ENCODE measurements around the gene NAV2. TPM values are rescaled to one million over a fixed set of nuclear protein-coding genes. Genes with fewer than 3 reads are reported as not detected.
"Not testable (repeated sequence)": the region's sequence is repeated elsewhere in the genome, so short reads cannot be mapped to it uniquely, and the experiment has no call there.

Gene NAV2
- total RNA-seq, 1 donor from 2014 or later = 44.8 TPM

DNA sequence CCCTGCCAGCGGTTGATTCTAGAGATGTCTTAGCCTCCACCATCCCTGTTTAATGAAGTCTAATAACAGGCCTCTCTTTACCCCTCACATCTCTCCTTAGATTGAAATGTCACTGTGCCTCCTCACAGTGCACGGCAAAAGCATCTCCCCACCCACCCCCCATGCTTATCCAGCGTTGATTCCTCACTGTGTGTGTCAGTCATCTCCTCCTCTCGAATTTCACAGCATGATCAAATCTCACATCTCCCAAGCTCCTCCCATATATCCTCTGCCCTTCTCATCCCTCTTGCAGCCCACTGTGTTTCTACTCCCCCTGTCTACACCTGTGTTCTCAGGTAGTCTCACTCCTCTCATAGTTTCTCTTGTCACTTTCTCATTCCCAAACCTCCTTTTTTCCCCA lies 363.0 kb downstream of the NAV2 start:
- intact Hi-C loops (cut with DNase I) = no loop called here
- peaks cover 28% of the 10 kb centered on the region for H3K36me3 ChIP-seq
- no peak overlapping the region for H3K4me3 ChIP-seq
- no peak overlapping the region for H3K27ac ChIP-seq
- H3K27me3 ChIP-seq = no peaks in the 10 kb centered on the region
- H3K9me3 ChIP-seq = no peaks in the 10 kb centered on the region
- ATAC-seq (no peak), DNase-seq (no peak)
- TF ChIP-seq, protein P1, sequence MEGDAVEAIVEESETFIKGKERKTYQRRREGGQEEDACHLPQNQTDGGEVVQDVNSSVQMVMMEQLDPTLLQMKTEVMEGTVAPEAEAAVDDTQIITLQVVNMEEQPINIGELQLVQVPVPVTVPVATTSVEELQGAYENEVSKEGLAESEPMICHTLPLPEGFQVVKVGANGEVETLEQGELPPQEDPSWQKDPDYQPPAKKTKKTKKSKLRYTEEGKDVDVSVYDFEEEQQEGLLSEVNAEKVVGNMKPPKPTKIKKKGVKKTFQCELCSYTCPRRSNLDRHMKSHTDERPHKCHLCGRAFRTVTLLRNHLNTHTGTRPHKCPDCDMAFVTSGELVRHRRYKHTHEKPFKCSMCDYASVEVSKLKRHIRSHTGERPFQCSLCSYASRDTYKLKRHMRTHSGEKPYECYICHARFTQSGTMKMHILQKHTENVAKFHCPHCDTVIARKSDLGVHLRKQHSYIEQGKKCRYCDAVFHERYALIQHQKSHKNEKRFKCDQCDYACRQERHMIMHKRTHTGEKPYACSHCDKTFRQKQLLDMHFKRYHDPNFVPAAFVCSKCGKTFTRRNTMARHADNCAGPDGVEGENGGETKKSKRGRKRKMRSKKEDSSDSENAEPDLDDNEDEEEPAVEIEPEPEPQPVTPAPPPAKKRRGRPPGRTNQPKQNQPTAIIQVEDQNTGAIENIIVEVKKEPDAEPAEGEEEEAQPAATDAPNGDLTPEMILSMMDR (IDR thresholded peaks at IDR 0.05) = no peak
- H3K4me1 ChIP-seq = no peaks in the 10 kb centered on the region

- Histone ChIP-seq H3K4me3 (no peak overlapping the region), H3K27ac (no peak overlapping the region), H3K4me1 (no peaks in the 10 kb centered on the region), H3K36me3 (peaks cover 54% of the 10 kb centered on the region), H3K27me3 (no peaks in the 10 kb centered on the region), H3K9me3 (no peaks in the 10 kb centered on the region)
- intact Hi-C loops (cut with DNase I) = no loop called here
- TF ChIP-seq, protein P1 (IDR thresholded peaks at IDR 0.05) = no peak
- DNase-seq (no peak), ATAC-seq (no peak)
Observed at GRCh38 chr11:20078846-20079245, 366.2 kb downstream of the NAV2 start.

- H3K36me3 ChIP-seq = peaks cover 54% of the 10 kb centered on the region
Observed at GRCh38 chr11:20080032-20080685, 367.5 kb downstream of the NAV2 start.

DNA sequence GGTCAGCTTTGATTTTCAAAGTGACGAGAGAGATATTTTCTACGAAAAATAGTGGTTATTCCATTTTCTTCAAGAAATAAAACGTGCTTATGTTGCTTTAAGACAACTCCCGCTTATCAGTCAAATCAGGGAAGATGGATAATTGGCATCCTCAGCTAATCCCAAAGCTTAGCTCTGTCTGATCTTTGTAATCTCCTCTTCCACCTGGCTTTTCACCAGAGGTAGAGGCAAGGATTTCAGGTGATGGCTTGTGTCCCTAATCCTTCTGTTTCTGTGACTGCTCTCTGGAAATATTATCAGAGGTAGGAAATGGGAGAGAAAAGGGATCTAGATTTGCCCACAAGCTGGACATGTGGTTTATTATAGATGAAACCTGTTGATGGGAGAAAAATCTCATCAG lies 368.7 kb downstream of the NAV2 start:
- Histone ChIP-seq H3K9me3 (no peaks in the 10 kb centered on the region), H3K36me3 (peaks cover 54% of the 10 kb centered on the region), H3K4me3 (no peak overlapping the region), H3K4me1 (no peaks in the 10 kb centered on the region), H3K27ac (no peak overlapping the region), H3K27me3 (no peaks in the 10 kb centered on the region)
- ATAC-seq (no peak), DNase-seq (no peak)
- intact Hi-C loops (cut with DNase I) = no loop called here
- TF ChIP-seq, protein P1 (IDR thresholded peaks at IDR 0.05) = no peak

More at GRCh38 chr11:20080032-20080685, 367.5 kb downstream of the NAV2 start:
- intact Hi-C loops (cut with DNase I) = no loop called here
- no peak overlapping the region for H3K27ac ChIP-seq
- no peak overlapping the region for H3K4me3 ChIP-seq
- no peaks in the 10 kb centered on the region for H3K27me3 ChIP-seq
- ATAC-seq = no peak
- DNase-seq = no peak
- TF ChIP-seq, protein P1 (IDR thresholded peaks at IDR 0.05) = no peak
- no peaks in the 10 kb centered on the region for H3K9me3 ChIP-seq
- no peaks in the 10 kb centered on the region for H3K4me1 ChIP-seq

- ATAC-seq; H3K9me3 ChIP-seq; intact Hi-C loops (cut with DNase I); H3K4me1 ChIP-seq; DNase-seq; H3K4me3 ChIP-seq; H3K27me3 ChIP-seq; H3K27ac ChIP-seq: not testable (repeated sequence)
- peaks cover 37% of the 10 kb centered on the region for H3K36me3 ChIP-seq
Observed at GRCh38 chr11:20083877-20084276, 371.2 kb downstream of the NAV2 start.

DNA sequence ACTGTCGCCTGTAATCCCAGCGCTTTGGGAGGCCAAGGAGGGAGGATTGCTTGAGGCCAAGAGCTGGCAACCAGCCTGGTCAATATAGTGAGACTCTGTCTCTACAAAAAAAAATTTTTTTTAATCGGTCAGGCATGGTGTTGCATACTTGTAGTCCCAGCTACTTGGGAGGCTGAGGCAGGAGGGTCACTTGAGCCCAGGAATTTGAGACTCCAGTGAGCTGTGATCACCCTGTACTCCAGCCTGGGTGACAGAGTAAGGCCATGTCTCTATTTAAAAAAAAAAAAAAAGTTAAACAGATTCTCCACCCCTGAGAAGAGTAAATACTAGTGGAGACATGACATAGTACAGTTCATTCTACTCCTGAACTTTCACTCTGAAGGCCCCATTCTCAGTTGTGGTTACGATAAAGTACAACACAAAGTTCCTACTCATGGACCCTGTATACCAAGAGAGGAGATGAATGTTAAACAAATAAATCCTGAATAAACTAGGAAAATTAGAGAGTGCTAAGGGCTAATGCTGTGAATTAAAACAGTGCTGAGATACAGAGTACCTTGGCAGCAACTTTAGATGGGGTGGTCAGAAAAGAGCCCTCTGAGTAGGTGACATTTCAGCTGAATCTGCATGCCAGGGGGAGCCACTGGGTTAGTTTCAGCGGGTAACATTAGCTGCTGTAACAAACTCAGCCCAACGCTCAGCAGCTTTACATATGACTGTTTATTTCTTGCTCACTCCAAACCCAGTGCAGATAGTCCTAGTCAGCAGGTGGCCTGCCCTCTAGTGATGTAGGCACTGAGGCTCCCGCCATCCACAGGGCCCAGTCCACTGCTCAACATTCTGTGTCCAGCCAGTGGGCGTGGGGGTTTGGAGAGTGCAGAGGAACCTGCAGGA lies 372.5 kb downstream of the NAV2 start:
- intact Hi-C loops (cut with DNase I) = no loop called here

More for the DNA sequence above, 372.5 kb downstream of the NAV2 start:
- H3K27me3 ChIP-seq = no peaks in the 10 kb centered on the region
- peaks cover 6% of the 10 kb centered on the region for H3K4me1 ChIP-seq
- no peak overlapping the region for H3K4me3 ChIP-seq
- H3K9me3 ChIP-seq = no peaks in the 10 kb centered on the region
- H3K36me3 ChIP-seq = peaks cover 30% of the 10 kb centered on the region
- DNase-seq (no peak), ATAC-seq (no peak)
- H3K27ac ChIP-seq = no peak overlapping the region
- TF ChIP-seq, protein P1 (IDR thresholded peaks at IDR 0.05) = no peak

Measured in upper lobe of right lung (tissue), 1 donor.